GM19395 (cell line): Measurements from ENCODE around the gene EFHD2.
"Not testable (repeated sequence)": the region's sequence is repeated elsewhere in the genome, so short reads cannot be mapped to it uniquely, and the experiment has no call there.

ENCODE experiments used
- ATAC-seq: cut with Tn5 transposase; IDR thresholded peaks from one replicate; pipeline ENCODE4 v1.9.1; 2021; ENCODE audit warnings: mild to moderate bottlenecking, moderate library complexity; ENCODE audit not compliant: unreplicated experiment

The EFHD2 gene

GRCh38 chr1:15386164-15386749 lies 23.4 kb upstream of the EFHD2 start:
- no peak for ATAC-seq

- ATAC-seq, result no peak
These were observed 21.3 kb upstream of the EFHD2 start for GRCh38 chr1:15388201-15388880.

- not testable (repeated sequence) for ATAC-seq
These were observed 19.9 kb upstream of the EFHD2 start for GRCh38 chr1:15389828-15390227.

- no peak for ATAC-seq
These were observed 19.0 kb upstream of the EFHD2 start for GRCh38 chr1:15390667-15391066.

GRCh38 chr1:15391366-15391765 lies 18.3 kb upstream of the EFHD2 start:
- no peak for ATAC-seq

GRCh38 chr1:15393475-15394257 lies 16.0 kb upstream of the EFHD2 start:
- no peak for ATAC-seq

GRCh38 chr1:15394258-15394690 lies 15.4 kb upstream of the EFHD2 start:
- no peak for ATAC-seq

- no peak for ATAC-seq
These were observed 12.5 kb upstream of the EFHD2 start for GRCh38 chr1:15397236-15397635.

- no peak for ATAC-seq
These were observed 10.0 kb upstream of the EFHD2 start for GRCh38 chr1:15399710-15400109.

- ATAC-seq, result no peak
These were observed 9.1 kb upstream of the EFHD2 start for GRCh38 chr1:15400627-15401026.

GRCh38 chr1:15401391-15402055 lies 8.2 kb upstream of the EFHD2 start:
- no peak for ATAC-seq

- no peak for ATAC-seq
These were observed 6.8 kb upstream of the EFHD2 start for GRCh38 chr1:15402809-15403450.

GRCh38 chr1:15403962-15404580 lies 5.6 kb upstream of the EFHD2 start:
- ATAC-seq, result no peak

- ATAC-seq, result no peak
These were observed 4.4 kb upstream of the EFHD2 start for GRCh38 chr1:15405106-15405850.

GRCh38 chr1:15406614-15407559 lies 2.8 kb upstream of the EFHD2 start:
- no peak for ATAC-seq

GRCh38 chr1:15407580-15407979 lies 2.1 kb upstream of the EFHD2 start:
- no peak for ATAC-seq

- ATAC-seq, result no peak
These were observed 749 bp upstream of the EFHD2 start for GRCh38 chr1:15408890-15409387.

GRCh38 chr1:15410223-15410883 lies 665 bp downstream of the EFHD2 start:
- no peak for ATAC-seq
